NAMALWA (cell line): ENCODE measurements around the gene MAK.
"Not testable (repeated sequence)": the region's sequence is repeated elsewhere in the genome, so short reads cannot be mapped to it uniquely, and the experiment has no call there.

ENCODE experiments used
- DNase-seq: peaks from one replicate; pipeline ENCODE4 v3.0.0-alpha.2; 2015; ENCODE audit warnings: low spot score

MAK gene

GRCh38 chr6:10854922-10855632 is 16.7 kb upstream of the MAK start:
- DNase-seq = peak; percentile 69

GRCh38 chr6:10853849-10854300 is 15.5 kb upstream of the MAK start:
- DNase-seq = not testable (repeated sequence)

- no peak for DNase-seq
These were observed 14.1 kb upstream of the MAK start for GRCh38 chr6:10852361-10852960.

GRCh38 chr6:10850728-10851127 is 12.4 kb upstream of the MAK start:
- DNase-seq = no peak

DNA sequence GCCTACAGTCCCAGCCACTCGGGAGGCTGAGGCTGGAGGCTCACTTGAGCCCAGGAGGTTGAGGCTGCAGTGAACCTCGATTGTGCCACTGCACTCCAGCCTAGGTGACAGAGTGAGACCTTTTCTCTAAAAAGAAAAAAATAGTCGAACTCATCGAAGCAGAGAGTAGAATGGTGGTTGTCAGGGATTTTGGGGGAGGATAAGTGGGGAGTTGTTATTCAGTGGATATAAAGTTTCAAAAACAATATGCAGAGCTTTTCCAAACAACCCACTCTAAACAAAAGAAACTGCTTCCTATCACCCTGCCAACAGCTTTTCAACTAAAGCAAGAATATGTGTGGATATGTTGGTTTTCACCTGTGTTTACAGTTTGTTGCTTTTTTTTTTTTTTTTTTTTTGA is 11.6 kb upstream of the MAK start:
- no peak for DNase-seq

GRCh38 chr6:10847684-10848083 is 9.3 kb upstream of the MAK start:
- peak; percentile 42 for DNase-seq

- no peak for DNase-seq
These were observed 5.2 kb upstream of the MAK start for GRCh38 chr6:10843554-10843953.

- DNase-seq = peak; percentile 55
These were observed 525 bp upstream of the MAK start for GRCh38 chr6:10838794-10839333.

- DNase-seq = peak; percentile 51
These were observed 731 bp downstream of the MAK start for GRCh38 chr6:10837622-10837994.

DNA sequence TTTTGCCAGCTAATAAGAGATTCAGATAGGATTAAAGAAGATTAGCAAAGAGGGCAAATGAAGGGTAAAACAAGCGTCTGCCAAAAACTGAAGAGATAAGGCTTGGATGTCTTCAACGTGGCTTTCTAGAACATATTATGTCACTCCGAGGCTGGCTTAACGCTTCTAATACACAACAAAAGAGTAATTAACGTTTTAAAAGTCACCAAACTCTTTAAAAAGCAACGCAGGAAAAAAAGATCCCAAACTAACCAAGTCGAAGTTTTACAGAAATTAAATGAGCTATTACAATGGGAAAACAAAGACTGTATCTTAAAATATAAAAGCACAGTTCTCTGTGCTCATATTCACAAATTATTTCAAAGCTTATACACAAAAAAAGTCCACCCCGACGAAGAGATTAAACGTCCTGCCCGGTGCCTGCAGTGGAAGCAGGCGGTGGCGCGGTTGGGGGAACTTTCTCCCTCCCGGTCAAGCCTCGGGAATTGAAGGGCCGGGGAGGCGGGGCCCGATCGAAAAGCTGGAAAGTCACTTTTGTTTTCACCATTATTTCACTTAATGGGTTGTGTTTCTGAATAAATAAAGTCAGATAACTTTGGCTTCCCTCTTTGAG is 1.2 kb downstream of the MAK start:
- DNase-seq = peak; percentile 21

GRCh38 chr6:10834823-10835222 is 3.5 kb downstream of the MAK start:
- no peak for DNase-seq

DNA sequence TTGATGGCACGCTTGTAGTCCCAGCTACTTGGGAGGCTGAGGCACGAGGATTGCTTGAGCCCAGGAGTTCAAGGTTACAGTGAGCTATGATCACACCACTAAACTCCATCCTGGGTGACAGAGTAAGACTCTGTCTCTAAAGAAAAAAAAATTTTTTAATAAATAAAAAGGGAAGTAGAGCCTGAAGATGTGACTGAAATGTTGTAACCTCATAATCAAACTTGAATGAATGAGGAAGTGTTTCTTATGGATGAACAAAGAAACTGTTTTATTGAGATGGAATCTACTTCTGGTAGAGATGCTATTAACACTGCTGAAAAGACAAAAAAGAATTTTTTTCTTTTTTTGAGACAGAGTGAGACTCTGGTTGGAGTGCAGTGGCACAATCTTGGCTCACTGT is 6.7 kb downstream of the MAK start:
- no peak for DNase-seq

GRCh38 chr6:10824819-10825218 is 13.5 kb downstream of the MAK start:
- DNase-seq = no peak

- no peak for DNase-seq
These were observed 14.0 kb downstream of the MAK start for GRCh38 chr6:10824297-10824696.

- not testable (repeated sequence) for DNase-seq
These were observed 24.2 kb downstream of the MAK start for GRCh38 chr6:10814176-10814575.

DNA sequence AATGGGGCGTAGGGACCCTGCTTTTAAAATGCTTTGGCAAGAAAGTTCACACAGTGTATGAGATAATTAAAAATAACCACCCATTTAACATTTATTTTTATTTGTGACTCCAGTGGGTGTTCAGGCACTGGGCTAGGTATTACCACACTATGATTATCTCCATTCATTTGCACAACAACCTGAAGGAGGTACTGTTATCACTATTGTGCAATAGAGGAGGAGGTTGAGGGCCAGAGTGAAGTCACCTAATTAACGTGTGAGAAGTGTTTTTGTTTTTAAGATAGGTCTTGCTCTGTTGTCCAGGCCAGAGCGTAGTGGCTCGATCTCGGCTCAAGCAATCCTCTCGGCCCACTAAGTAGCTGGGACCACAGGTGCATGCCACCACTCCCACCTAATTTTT is 29.2 kb downstream of the MAK start:
- no peak for DNase-seq

DNA sequence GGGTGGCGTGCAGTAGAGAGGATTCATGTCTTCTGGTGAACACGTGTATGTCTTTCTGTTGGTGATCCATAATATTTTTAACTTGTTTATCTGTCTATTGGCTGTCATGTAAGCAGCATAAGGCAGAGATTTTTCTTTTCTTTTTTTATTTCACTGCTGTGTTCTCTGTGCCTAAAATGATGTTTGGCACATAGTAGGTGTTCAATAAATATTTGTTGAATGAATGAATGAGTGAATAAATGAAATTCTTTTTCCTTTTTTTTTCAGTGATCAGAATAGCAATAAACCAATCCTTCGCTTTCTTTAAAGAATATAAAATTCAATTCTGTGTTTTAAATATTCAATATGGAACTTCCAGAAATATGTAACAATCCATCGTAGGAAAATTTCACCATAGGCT is 30.0 kb downstream of the MAK start:
- DNase-seq = no peak

DNA sequence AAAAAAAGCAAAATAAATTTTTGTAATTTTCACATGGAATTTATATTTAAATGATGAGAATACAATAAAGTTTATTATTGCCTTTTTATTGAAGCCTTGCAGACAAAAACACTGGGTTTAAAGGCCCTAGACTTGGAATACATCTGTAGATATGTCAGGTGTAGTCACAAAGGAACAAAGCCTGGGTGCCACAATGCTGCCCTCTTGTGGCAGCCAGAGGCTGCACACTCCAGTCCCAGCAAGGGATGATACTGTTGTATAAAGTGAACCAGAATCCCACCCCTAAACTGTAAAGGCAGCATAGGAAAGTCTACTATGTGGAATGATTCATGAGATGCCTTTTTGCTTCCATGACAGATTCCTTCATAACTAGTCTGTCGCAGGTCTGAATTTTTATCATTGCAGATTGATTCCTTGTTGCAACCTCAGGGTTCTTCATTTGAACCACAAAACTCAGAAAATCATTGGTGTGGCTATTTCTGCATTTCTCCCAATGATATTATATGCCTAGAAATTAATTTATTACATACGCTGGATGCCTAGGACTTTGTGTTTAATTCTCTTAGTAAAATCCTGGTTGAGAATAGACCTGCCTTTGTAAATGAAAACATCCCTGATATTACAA is 37.0 kb downstream of the MAK start:
- peak; percentile 81 for DNase-seq

GRCh38 chr6:10800810-10801209 is 37.5 kb downstream of the MAK start:
- DNase-seq = no peak

GRCh38 chr6:10794239-10794638 is 44.1 kb downstream of the MAK start:
- no peak for DNase-seq

GRCh38 chr6:10793695-10794094 is 44.6 kb downstream of the MAK start:
- DNase-seq = no peak

GRCh38 chr6:10793035-10793434 is 45.3 kb downstream of the MAK start:
- DNase-seq = no peak

- no peak for DNase-seq
These were observed 46.2 kb downstream of the MAK start for GRCh38 chr6:10792101-10792500.
